DND-41 (cell line): ENCODE measurements around the gene PLEKHG3.
A peak's percentile ranks its signal among the peaks of the same experiment; 100 is the strongest.

Experiments used
- ATAC-seq: fragments of 200-7000 bp; cut with Tn5 transposase; 3 replicates; pipeline ENCODE4 v1.9.1; 2021; ENCODE audit warnings: low read depth; ENCODE audit not compliant: insufficient read depth
- DNase-seq: peaks from one replicate; pipeline ENCODE4 v3.0.0-alpha.2; 2020
- H2AFZ ChIP-seq: 2 replicates; pipeline ENCODE4 v1.6.0; 2012; ENCODE audit warnings: low read depth, low read length
- H3K27ac ChIP-seq: 2 replicates; pipeline ENCODE4 v1.5.1; 2012; ENCODE audit warnings: low read length, inconsistent platforms
- H3K27me3 ChIP-seq: fragments of 200-600 bp; sonication (generic); 2 replicates; pipeline ENCODE4 v1.6.0; 2012; ENCODE audit warnings: low read length, mild to moderate bottlenecking, inconsistent platforms; ENCODE audit not compliant: insufficient read depth, poor library complexity
- H3K36me3 ChIP-seq: 2 replicates; pipeline ENCODE4 v1.5.1; 2012; ENCODE audit warnings: low read length, inconsistent platforms; ENCODE audit not compliant: insufficient read depth
- H3K4me1 ChIP-seq: 2 replicates; pipeline ENCODE4 v1.5.1; 2012; ENCODE audit warnings: mild to moderate bottlenecking, low read length; ENCODE audit not compliant: insufficient read depth
- H3K4me2 ChIP-seq: 2 replicates; pipeline ENCODE4 v1.6.0; 2012; ENCODE audit warnings: mild to moderate bottlenecking, moderate library complexity, low read length, inconsistent platforms; ENCODE audit not compliant: insufficient read depth
- H3K4me3 ChIP-seq, 2 experiments: fragments of 200-600 bp in 1 of 2; shearing (Covaris generic) in 1 of 2; 2 replicates each; pipeline ENCODE4 v1.5.1; 2012 to 2016; ENCODE audit warnings: inconsistent platforms in 2 of 2, low read length in 2 of 2, mild to moderate bottlenecking in 2 of 2, low read depth in 1 of 2, moderate library complexity in 1 of 2
- H3K79me2 ChIP-seq: 2 replicates; pipeline ENCODE4 v1.6.0; 2012; ENCODE audit warnings: low read length, inconsistent platforms; ENCODE audit not compliant: insufficient read depth
- H3K9ac ChIP-seq: 2 replicates; pipeline ENCODE4 v1.6.0; 2012; ENCODE audit warnings: low read depth, mild to moderate bottlenecking, inconsistent platforms, low read length, moderate library complexity
- H3K9me3 ChIP-seq: 2 replicates; pipeline ENCODE4 v1.5.1; 2012; ENCODE audit warnings: low read length, moderate library complexity, mild to moderate bottlenecking, inconsistent platforms; ENCODE audit not compliant: insufficient read depth, severe bottlenecking
- H4K20me1 ChIP-seq: 2 replicates; pipeline ENCODE4 v1.6.0; 2012; ENCODE audit warnings: low read length; ENCODE audit not compliant: insufficient read depth
- EZH2 ChIP-seq: IDR thresholded peaks from 3 replicates; pipeline ENCODE4 v1.6.1; 2012; ENCODE audit warnings: borderline replicate concordance, low read depth, mild to moderate bottlenecking, moderate library complexity, low read length, inconsistent platforms; ENCODE audit not compliant: severe bottlenecking
- TF ChIP-seq, protein P1 (sequence below): IDR thresholded peaks from 2 replicates; pipeline ENCODE4 v1.5.1; 2012; ENCODE audit warnings: borderline replicate concordance, low read length, moderate library complexity, mild to moderate bottlenecking; ENCODE audit not compliant: poor library complexity, severe bottlenecking; ENCODE audit errors: extremely low read depth

The PLEKHG3 gene

DNA sequence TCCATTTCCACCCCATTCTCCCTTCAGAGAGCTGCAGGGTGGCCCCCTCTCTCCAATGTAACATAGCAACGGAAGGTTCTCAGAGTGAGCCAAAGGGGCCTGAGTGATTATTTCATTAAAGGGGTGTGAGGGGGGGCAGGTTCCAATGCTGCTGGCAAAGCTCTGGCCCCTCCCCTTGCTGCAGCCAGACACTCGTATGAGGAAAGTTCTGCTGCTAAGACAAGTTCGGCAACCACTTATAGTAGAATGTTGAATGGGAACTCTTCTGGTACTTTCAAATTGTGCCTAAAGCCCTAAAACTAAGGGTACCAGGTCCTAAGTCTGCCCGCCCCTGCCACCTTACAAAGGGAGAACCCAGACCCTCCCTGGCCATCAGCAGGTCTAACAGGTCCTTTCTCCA is 49.8 kb downstream of the PLEKHG3 start:
- H3K27me3 ChIP-seq: peaks cover 19% of the 10 kb centered on the region

GRCh38 chr14:64754685-64755084 is 50.5 kb downstream of the PLEKHG3 start:
- Histone ChIP-seq H3K9ac (no peak overlapping the region), H3K36me3 (no peaks in the 10 kb centered on the region), H2AFZ (no peak overlapping the region), H3K79me2 (no peaks in the 10 kb centered on the region), H3K27ac (no peak overlapping the region), H3K4me1 (no peaks in the 10 kb centered on the region), H3K27me3 (peaks cover 19% of the 10 kb centered on the region), H3K4me2 (no peak overlapping the region), H3K9me3 (no peaks in the 10 kb centered on the region), H4K20me1 (0 out of 2 replicates have a peak, but pooled peaks cover 4% of the 10 kb centered on the region), H3K4me3 (no peak overlapping the region)
- no peak for DNase-seq
- ATAC-seq: no peak
- TF ChIP-seq EZH2: no peak
- TF ChIP-seq, protein P1, sequence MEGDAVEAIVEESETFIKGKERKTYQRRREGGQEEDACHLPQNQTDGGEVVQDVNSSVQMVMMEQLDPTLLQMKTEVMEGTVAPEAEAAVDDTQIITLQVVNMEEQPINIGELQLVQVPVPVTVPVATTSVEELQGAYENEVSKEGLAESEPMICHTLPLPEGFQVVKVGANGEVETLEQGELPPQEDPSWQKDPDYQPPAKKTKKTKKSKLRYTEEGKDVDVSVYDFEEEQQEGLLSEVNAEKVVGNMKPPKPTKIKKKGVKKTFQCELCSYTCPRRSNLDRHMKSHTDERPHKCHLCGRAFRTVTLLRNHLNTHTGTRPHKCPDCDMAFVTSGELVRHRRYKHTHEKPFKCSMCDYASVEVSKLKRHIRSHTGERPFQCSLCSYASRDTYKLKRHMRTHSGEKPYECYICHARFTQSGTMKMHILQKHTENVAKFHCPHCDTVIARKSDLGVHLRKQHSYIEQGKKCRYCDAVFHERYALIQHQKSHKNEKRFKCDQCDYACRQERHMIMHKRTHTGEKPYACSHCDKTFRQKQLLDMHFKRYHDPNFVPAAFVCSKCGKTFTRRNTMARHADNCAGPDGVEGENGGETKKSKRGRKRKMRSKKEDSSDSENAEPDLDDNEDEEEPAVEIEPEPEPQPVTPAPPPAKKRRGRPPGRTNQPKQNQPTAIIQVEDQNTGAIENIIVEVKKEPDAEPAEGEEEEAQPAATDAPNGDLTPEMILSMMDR: no peak

More for the DNA sequence above, 49.8 kb downstream of the PLEKHG3 start:
- no peak overlapping the region for H3K27ac ChIP-seq
- no peaks in the 10 kb centered on the region for H3K9me3 ChIP-seq
- no peaks in the 10 kb centered on the region for H3K4me1 ChIP-seq
- no peaks in the 10 kb centered on the region for H4K20me1 ChIP-seq
- no peaks in the 10 kb centered on the region for H3K36me3 ChIP-seq
- no peak overlapping the region for H2AFZ ChIP-seq
- H3K4me2 ChIP-seq: no peak overlapping the region
- ATAC-seq: no peak
- TF ChIP-seq EZH2: no peak
- TF ChIP-seq, protein P1: no peak
- H3K79me2 ChIP-seq: no peaks in the 10 kb centered on the region
- no peak overlapping the region for H3K9ac ChIP-seq
- H3K4me3 ChIP-seq: no peak overlapping the region
- no peak for DNase-seq

DNA sequence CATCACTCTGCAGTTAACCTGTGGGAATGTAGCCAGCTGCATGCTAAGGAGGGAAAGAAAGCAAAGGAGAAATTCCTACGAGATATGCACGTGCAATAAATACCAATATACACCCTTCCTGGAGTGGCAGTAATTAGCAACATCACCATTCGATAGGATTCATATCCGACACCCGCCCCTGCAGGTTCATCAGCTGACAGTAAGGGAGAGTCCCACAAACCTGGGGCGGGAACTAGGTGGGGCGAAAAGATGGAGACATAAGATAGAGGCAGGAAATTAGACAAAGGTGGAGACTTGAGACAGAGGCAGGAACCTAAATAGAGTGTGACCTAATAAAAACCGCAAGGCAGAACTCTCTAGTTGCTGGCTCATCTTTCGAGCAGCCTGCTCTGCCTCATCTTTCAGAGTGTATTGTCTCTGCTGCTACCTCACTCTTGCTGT is 51.6 kb downstream of the PLEKHG3 start:
- no peak overlapping the region for H3K9ac ChIP-seq
- peaks cover 19% of the 10 kb centered on the region for H3K27me3 ChIP-seq
- 0 out of 2 replicates have a peak, but pooled peaks cover 4% of the 10 kb centered on the region for H4K20me1 ChIP-seq
- no peaks in the 10 kb centered on the region for H3K36me3 ChIP-seq
- H3K79me2 ChIP-seq: no peaks in the 10 kb centered on the region
- no peak overlapping the region for H3K4me3 ChIP-seq
- H3K4me1 ChIP-seq: no peaks in the 10 kb centered on the region
- no peak overlapping the region for H3K27ac ChIP-seq
- ATAC-seq (peak; percentile 76), DNase-seq (peak; percentile 16)
- H3K9me3 ChIP-seq: no peaks in the 10 kb centered on the region
- TF ChIP-seq, protein P1: no peak
- TF ChIP-seq EZH2: no peak
- no peak overlapping the region for H3K4me2 ChIP-seq
- no peak overlapping the region for H2AFZ ChIP-seq

- no peak overlapping the region for H3K9ac ChIP-seq
- H3K27me3 ChIP-seq: peaks cover 19% of the 10 kb centered on the region
- no peaks in the 10 kb centered on the region for H3K4me1 ChIP-seq
- no peak overlapping the region for H3K4me3 ChIP-seq
- H4K20me1 ChIP-seq: 0 out of 2 replicates have a peak, but pooled peaks cover 4% of the 10 kb centered on the region
- no peaks in the 10 kb centered on the region for H3K79me2 ChIP-seq
- TF ChIP-seq, protein P1: no peak
- TF ChIP-seq EZH2: no peak
- no peak overlapping the region for H3K4me2 ChIP-seq
- no peak overlapping the region for H2AFZ ChIP-seq
- H3K27ac ChIP-seq: no peak overlapping the region
- DNase-seq: no peak
- H3K36me3 ChIP-seq: no peaks in the 10 kb centered on the region
- H3K9me3 ChIP-seq: no peaks in the 10 kb centered on the region
- ATAC-seq: no peak
Observed at GRCh38 chr14:64756712-64757111, 52.5 kb downstream of the PLEKHG3 start.
